Activated CD8-positive, alpha-beta memory T cell treated with anti-CD3 and anti-CD28 coated beads, Interleukin-2, amount 50 U/mL, for 1 hour (primary cell): Measurements from ENCODE around the gene KCNB1.

Source experiments
- DNase-seq: peaks from one replicate; pipeline ENCODE4 v3.0.0-alpha.2; 2020; ENCODE audit errors: extremely low read depth

The KCNB1 gene

GRCh38 chr20:49469060-49469459, 13.4 kb downstream of the KCNB1 start:
- no peak for DNase-seq

DNA sequence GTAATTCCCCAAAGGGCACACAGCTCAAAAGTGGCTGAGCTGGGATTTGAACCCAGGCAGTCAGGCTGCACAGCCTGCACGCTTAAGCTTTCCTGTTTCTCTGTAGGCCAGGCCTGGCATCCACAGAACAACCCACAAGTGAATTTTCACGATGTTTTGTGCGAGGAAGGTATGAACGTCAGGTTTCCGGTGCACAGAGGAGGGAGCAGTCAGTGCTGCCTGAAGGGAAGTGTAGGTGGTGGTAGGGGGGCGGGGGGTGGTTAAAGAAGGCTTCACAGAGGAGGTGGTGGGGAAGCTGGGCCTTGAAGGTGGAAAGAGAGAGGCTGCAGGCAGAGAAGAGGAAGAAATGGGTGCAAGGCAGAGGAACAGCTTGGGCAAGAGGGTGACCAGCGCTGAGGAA, 14.1 kb downstream of the KCNB1 start:
- no peak for DNase-seq

DNA sequence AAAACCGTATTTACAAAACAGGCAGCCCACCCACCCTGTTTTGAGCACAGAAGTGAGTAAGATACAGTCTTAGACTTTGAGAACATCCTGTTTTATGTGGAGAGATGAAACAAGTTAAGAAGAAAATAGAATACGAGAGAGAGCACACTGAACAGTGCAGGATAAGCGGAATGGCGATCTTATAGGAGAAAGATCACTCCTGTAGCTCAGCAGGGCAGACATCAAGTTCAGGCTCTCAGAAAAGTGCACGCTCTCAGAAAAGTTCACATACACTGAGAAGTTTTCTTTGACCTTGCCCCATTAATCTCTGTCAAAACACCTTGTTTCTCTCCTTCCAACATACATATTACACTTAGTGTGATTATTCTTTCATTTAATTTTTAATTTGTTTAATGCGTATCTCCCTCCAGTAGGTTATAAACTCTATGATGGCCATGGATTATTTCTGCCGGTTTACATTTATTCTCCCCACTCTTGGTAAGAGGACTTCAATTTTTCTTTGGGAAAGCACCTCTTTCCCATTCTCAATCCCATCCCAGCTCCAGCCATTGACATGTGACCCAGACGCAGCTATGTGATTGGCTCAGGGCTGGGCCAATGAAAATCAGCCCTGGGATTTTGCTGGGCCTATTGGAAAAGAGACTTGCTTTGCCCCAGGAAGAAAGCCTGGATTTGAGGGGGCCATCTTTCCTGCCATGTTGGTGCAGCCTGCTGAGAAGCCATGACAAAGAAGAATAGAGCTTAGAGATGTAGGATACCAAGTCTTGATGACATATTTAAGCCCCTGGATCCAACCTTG, 16.2 kb downstream of the KCNB1 start:
- no peak for DNase-seq

- no peak for DNase-seq
Observed at GRCh38 chr20:49464556-49464955, 17.9 kb downstream of the KCNB1 start.

DNA sequence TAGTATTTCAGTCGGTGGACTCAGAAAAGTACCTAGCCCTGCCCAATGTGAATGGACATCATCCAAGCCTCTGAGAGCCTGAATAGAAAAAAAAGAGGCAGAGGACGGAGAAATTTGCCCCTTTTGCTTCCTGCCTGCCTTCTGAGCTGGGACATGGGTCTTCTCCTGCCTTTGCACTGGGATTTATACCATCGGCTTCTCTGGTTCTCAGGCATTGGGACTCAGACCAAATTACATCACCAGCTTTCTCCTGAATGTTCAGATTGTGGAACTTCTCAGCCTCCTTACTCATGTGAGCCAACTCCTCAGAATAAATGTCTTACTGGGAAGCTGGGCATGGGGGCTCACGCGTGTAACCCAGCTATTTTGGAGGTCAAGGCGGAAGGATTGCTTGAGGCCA, 19.8 kb downstream of the KCNB1 start:
- DNase-seq, result no peak

- DNase-seq, result no peak
Observed at GRCh38 chr20:49461894-49462620, 20.4 kb downstream of the KCNB1 start.

DNA sequence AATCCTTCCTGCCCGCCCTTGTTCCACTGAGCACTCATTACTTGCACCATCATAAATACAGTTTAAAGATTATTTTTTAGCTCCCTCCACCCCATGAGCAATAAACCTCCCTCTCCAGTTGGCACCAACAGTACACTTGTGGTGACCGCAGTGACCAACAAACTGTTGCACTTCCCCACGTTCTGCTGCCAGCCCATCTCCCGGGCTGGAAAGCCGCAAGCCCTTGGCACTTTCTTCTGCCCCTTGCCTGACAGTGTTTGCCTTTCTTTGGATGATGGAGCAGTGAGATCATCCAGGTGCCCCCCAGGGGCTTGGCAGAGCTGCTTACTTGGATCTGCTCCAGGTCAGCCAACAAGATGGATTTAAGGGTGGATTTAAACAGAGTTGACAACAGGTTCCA, 21.6 kb downstream of the KCNB1 start:
- DNase-seq, result no peak

DNA sequence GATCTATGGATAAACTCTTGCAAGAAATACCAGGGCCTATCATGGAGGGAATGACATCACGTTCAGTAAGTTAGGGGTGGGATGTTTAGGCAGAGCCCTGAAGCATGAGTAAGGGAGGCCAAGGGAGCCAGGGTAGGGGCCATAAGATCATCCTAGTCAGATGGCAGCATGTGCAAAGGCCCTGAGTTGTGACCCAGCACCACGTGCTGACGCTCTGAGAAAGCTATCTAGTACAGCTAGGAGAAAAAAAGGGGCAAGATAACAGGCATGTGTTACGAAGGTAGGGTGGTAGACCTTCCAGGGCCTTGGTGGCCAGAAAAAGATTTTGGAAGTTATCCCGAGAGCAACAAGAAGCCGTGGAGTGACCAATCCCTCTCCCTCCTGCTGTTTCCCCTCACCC, 22.3 kb downstream of the KCNB1 start:
- no peak for DNase-seq

- no peak for DNase-seq
Observed at GRCh38 chr20:49459684-49460083, 22.8 kb downstream of the KCNB1 start.

DNA sequence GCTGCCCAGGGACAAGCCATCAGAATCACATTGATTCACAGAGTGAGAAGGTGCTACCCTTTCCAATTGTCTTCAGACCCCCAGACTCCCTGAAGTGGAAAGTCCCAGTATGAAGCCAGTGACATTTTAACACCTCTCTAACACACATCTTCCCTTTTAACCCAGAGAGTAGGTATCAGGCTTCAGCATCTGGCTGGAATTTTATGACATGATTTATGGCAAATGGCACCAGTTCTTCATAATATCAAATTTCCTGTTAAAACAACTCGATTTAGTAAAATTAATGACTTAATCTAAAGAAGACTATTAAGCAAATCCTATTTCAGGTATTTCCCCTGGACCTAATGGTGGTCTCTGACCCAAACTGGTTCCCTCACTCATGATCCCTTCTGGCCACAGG, 25.0 kb downstream of the KCNB1 start:
- DNase-seq, result no peak

DNA sequence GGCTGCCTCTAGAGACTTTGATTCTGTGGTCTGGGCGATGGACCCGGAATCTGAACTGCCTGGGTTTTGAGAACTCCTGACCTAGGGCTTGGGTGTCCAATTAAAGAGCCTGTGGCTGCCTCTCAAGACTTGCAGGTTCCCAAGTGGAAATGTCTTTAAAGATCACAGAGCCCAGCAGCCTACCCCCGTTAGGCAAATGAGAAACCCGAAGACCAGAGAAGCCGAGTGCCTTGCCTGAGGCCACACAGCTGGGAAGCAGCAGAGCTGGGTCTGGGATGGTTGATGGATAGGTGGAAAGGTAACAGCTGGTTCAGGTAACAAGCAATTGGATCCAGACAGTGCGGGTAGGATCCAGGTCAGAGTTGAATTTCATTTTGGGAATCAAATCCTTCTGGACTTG, 25.8 kb downstream of the KCNB1 start:
- DNase-seq, result no peak

GRCh38 chr20:49455691-49456090, 26.8 kb downstream of the KCNB1 start:
- DNase-seq, result no peak

DNA sequence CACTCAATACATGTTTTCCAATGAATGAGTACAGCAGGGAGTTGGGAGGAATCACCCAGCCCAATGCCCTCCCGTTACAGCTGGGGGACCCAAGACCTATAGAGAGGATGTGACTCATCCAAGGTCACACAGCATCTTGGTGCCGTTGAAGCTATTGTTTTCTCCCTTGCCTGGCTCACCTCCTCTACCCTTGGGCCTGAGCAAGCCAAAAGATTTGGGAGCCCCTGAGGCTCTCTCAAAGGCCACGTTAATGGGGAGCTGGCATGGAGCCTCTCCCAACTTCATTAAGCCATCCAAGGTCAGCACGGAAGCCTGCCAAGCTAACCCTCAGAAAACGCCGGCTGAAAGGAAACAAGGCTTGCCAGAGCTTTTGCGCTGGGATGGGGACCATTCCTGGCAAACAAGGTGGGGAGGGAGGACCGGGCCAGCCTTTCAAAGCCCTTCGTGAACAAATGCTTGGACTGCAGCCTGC, 30.4 kb downstream of the KCNB1 start:
- no peak for DNase-seq

DNA sequence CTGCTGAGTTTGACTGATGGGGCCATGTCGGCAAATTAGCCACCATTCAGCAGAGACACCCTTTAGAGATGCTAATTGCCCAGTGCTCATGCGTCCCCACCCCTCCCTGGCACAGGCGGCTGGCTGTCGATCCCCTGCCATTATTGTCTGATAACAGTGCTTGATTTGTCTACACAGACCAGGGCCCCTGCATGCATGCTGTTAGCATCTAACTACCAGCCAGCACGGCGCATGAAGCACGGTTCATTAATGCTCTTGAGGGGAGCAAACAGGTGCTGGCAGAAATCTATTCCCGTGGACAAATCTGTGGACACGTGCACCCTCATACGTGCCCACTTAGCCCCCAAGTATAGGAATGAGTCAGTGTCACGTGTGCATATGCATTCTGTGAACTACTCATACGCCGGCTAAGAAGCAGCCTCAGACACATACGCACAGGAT, 32.2 kb downstream of the KCNB1 start:
- no peak for DNase-seq

DNA sequence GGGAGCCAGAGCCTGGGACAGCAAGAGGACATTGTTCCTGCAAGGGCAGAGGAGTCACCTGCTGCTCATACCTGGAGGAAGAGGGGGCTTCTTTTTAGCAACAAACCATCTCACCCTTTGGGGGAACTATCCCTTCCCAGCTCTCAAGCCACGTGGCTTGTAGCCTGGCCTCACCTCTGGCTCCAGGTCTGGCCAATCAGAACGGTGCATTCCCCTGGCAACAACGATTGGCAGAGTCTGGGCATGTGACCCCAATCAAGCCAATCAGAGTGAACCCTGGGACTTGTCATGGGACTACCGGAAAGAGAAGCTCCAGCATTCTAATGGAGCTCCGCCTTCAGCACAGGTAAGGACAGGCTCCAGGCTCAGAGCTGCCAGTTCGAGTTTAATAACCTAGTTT, 33.6 kb downstream of the KCNB1 start:
- DNase-seq, result no peak

DNA sequence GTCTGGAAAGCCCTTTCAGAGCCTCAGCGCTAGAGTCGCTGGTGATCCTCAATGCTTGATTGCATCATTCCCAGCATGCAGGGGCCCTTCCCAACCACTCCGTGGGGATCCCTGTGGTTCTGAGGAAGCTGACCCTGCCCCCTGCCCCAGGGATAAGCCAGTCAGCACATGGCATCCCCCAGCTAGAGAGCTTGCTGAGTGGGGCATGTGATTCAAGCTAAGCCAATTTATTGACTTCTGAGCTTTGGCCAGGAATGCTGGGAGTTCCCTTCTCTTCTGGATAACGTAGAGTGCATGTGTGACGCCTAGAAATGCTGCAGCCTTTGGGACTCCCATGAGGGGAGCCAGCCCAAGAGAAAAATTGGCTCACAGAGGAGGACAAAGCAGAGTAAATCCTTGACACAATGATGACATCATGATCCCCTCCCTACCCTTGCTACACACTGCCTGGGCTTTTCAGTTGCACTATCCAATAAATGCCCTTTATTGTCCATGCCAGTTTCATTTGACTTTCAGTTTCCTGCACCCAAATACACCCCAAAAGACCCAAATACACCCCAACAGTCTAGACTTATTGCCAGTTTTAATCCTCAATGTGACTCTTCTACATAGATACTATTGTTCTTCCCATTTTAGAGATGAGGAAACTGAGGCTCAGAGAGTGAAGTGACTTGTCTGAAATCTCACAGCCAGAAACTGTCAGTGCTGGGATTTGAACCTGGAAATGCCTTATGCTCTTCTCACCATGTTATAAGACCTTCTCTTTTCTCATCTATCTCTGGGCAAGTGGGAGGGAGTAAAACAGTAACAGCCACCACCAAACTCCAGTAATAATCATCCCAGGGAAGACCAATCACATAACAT, 34.3 kb downstream of the KCNB1 start:
- no peak for DNase-seq

GRCh38 chr20:49447364-49447763, 35.1 kb downstream of the KCNB1 start:
- DNase-seq, result no peak

DNA sequence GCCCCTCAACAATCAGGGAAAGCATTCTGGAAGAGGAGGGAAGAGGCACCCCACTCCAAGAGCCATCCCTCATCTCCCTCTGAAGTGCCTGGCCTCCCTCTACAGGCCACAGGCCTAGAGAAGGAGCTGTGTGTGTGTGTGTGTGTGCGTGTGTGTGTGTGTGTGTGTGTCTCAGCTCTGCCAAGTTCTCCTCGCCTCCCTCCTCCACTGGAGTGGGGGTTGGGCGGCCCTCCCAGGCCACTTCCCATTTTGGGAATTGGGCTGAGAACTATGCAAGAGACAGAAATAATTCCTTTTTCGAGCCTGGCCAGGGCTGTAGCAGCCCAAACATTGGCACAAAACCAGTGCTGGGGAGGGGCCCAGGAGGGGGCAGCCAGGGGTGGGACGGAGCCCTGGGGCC, 35.7 kb downstream of the KCNB1 start:
- DNase-seq, result no peak

- no peak for DNase-seq
Observed at GRCh38 chr20:49446080-49446479, 36.4 kb downstream of the KCNB1 start.

- DNase-seq, result no peak
Observed at GRCh38 chr20:49445176-49445575, 37.3 kb downstream of the KCNB1 start.

GRCh38 chr20:49444553-49444990, 37.9 kb downstream of the KCNB1 start:
- DNase-seq, result no peak

GRCh38 chr20:49437057-49437456, 45.4 kb downstream of the KCNB1 start:
- no peak for DNase-seq
